Bronchial epithelial cell (primary cell): ENCODE measurements around the gene PDZRN3. TPM values are rescaled to one million over a fixed set of nuclear protein-coding genes. Genes with fewer than 3 reads are reported as not detected.

Source experiments
- DNase-seq: peaks from one replicate; pipeline ENCODE4 v3.0.0-alpha.2; 2010; ENCODE audit warnings: low read depth
- FAIRE-seq: peaks from 2 replicates; lab custom pipeline; 2011; peaks lifted over from hg19 to GRCh38; lab: Jason Lieb, UNC
- H3K27me3 ChIP-seq: 2 replicates; pipeline ENCODE4 v1.5.1; 2011; ENCODE audit warnings: low read length; ENCODE audit not compliant: control insufficient read depth, insufficient read depth
- H3K36me3 ChIP-seq: 2 replicates; pipeline ENCODE4 v1.5.1; 2011; ENCODE audit warnings: low read length; ENCODE audit not compliant: control insufficient read depth, insufficient read depth
- H3K4me3 ChIP-seq: 2 replicates; pipeline ENCODE4 v1.5.1; 2011; ENCODE audit warnings: mild to moderate bottlenecking, low read depth, low read length, control low read depth
- total RNA-seq: library from RNA; depleted of rRNA; stranded (reverse); fragments of >200 nt; gene quantifications from 2 replicates; pipeline ENCODE4 v1.2.1, GENCODE V29; 2014
- TF ChIP-seq, protein P1 (sequence below): IDR thresholded peaks from 2 replicates; pipeline ENCODE4 v1.5.1; 2011; ENCODE audit warnings: mild to moderate bottlenecking, moderate library complexity, low read length, control low read depth, inconsistent platforms; ENCODE audit not compliant: insufficient read depth, severe bottlenecking

The PDZRN3 gene
- total RNA-seq, 1 donor from 2014 or later: 0.79 TPM

GRCh38 chr3:73508330-73508954 is 116.3 kb downstream of the PDZRN3 start:
- no peak overlapping the region for H3K4me3 ChIP-seq
- FAIRE-seq (no peak), DNase-seq (peak; percentile 55)
- no peaks in the 10 kb centered on the region for H3K27me3 ChIP-seq
- no peaks in the 10 kb centered on the region for H3K36me3 ChIP-seq
- TF ChIP-seq, protein P1, sequence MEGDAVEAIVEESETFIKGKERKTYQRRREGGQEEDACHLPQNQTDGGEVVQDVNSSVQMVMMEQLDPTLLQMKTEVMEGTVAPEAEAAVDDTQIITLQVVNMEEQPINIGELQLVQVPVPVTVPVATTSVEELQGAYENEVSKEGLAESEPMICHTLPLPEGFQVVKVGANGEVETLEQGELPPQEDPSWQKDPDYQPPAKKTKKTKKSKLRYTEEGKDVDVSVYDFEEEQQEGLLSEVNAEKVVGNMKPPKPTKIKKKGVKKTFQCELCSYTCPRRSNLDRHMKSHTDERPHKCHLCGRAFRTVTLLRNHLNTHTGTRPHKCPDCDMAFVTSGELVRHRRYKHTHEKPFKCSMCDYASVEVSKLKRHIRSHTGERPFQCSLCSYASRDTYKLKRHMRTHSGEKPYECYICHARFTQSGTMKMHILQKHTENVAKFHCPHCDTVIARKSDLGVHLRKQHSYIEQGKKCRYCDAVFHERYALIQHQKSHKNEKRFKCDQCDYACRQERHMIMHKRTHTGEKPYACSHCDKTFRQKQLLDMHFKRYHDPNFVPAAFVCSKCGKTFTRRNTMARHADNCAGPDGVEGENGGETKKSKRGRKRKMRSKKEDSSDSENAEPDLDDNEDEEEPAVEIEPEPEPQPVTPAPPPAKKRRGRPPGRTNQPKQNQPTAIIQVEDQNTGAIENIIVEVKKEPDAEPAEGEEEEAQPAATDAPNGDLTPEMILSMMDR: peak; percentile 68

DNA sequence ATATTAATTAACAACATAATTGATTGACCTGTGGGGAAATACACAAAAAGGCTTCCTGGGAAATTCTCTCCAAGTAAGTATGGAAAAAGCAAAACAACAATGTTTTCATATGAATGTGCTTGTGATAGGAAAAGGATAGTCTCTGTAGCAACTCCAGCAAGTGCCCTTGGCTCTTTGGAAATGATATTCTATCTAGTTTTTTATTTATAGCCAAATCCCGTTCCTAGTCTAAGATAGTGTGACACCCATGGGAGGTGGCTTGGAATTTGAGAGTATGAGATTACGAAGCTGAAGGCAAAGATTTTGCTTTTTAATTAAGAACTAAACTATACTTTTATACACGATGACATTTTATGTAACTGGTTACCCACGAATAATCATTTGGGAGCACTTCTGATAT is 119.9 kb downstream of the PDZRN3 start:
- FAIRE-seq (no peak), DNase-seq (no peak)
- H3K4me3 ChIP-seq: no peak overlapping the region
- H3K36me3 ChIP-seq: no peaks in the 10 kb centered on the region
- no peaks in the 10 kb centered on the region for H3K27me3 ChIP-seq
- TF ChIP-seq, protein P1: no peak

DNA sequence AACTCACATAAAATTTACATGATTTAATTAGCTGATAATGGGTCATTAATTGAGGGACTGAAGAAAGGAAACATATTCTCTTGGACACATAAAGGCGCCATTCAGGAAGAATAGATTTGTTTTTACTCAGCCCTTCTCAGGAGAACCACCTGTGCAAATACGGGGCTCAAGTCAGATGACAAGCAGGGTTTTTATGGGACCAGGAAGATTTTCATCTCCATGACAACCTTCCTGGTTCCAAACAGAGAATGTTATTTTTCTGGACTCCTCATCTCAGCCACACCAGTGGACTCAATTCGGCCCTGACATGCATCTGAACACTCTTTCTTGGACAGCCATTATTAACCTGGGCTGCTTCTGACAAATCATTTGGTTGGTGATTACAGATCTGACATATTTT is 120.5 kb downstream of the PDZRN3 start:
- H3K27me3 ChIP-seq: no peaks in the 10 kb centered on the region
- FAIRE-seq (no peak), DNase-seq (no peak)
- H3K36me3 ChIP-seq: no peaks in the 10 kb centered on the region
- TF ChIP-seq, protein P1: no peak
- no peak overlapping the region for H3K4me3 ChIP-seq

GRCh38 chr3:73503781-73504180 is 121.0 kb downstream of the PDZRN3 start:
- no peak overlapping the region for H3K4me3 ChIP-seq
- DNase-seq (no peak), FAIRE-seq (no peak)
- TF ChIP-seq, protein P1: no peak
- no peaks in the 10 kb centered on the region for H3K27me3 ChIP-seq
- no peaks in the 10 kb centered on the region for H3K36me3 ChIP-seq

DNA sequence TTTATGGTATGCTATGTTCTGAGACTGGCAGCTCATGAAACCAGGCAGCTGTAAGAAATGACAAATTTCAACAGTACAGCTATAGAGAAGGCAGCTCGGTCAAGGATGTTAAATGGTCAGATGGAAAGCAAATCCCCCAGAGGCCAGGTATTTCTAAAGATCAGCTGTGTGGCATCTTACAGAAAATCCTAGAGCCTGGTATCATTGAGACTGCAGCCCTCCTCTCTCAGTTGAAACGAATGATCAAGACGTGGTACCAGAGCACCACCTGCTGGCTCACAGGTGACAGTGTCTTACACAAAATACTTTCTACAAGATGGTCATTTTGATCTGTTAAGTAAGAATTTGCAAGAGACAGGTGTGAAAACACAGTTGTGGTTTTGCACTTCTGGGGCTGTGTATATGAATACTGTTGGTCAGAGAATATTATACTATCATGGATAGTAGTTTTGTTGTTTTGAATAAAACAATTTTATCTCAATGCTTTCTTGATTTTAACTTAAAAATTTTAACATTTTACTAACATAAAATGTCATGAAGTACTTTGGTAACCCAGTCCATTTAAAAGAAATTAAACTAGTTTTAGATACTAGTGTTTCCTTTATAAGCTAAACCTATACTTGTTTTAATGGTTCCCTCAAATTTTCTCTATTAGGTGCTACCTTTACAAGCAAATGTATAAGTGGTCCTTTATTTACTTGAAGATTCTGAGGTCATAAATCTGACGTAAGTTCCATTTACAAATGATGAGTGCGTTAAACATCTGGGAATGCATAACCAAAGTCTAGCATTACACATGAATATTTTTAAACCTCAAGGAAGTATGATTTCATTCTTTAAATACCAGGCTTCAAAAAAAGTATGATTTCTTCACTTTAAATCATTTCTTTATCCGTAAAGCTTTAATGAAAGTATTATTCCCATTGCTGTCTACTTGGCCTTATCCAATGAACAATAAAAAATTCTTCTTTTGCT is 121.8 kb downstream of the PDZRN3 start:
- TF ChIP-seq, protein P1: peak; percentile 81
- FAIRE-seq (no peak), DNase-seq (peak; percentile 67)

More for the DNA sequence above, 121.8 kb downstream of the PDZRN3 start:
- Histone ChIP-seq H3K27me3 (no peaks in the 10 kb centered on the region), H3K4me3 (no peak overlapping the region), H3K36me3 (no peaks in the 10 kb centered on the region)
